Measurements from ENCODE around the gene CCL26.

DNA sequence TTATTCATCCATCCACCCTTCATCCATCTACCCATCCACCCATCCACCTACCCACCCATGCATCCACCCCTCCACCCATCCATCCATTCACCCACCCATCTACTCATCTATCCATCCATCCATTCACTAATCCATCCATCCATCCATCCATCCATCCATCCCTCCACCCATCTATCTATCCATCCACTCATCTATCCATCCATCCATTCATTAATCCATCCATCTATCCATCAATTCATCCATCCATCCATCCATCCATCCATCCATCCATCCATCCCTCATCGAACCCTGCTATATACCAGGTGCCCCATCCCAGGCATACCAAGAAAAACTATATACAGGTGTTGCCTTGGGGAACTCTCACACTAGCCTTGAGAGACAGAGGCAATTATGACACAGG, 48.7 kb upstream of the CCL26 start:
- TF ChIP-seq POLR2AphosphoS5 (IDR thresholded peaks at IDR 0.05; ENCODE audit: low read depth) (no peak), CREB1 (CRISPR knock-in tag; IDR thresholded peaks at IDR 0.05; ENCODE audit: low read depth) (no peak)
- TF ChIP-seq, protein P1, sequence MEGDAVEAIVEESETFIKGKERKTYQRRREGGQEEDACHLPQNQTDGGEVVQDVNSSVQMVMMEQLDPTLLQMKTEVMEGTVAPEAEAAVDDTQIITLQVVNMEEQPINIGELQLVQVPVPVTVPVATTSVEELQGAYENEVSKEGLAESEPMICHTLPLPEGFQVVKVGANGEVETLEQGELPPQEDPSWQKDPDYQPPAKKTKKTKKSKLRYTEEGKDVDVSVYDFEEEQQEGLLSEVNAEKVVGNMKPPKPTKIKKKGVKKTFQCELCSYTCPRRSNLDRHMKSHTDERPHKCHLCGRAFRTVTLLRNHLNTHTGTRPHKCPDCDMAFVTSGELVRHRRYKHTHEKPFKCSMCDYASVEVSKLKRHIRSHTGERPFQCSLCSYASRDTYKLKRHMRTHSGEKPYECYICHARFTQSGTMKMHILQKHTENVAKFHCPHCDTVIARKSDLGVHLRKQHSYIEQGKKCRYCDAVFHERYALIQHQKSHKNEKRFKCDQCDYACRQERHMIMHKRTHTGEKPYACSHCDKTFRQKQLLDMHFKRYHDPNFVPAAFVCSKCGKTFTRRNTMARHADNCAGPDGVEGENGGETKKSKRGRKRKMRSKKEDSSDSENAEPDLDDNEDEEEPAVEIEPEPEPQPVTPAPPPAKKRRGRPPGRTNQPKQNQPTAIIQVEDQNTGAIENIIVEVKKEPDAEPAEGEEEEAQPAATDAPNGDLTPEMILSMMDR (conservative IDR thresholded peaks at IDR 0.05; ENCODE audit: low read depth in 2 of 2), result no peak
- TF ChIP-seq, protein P2, sequence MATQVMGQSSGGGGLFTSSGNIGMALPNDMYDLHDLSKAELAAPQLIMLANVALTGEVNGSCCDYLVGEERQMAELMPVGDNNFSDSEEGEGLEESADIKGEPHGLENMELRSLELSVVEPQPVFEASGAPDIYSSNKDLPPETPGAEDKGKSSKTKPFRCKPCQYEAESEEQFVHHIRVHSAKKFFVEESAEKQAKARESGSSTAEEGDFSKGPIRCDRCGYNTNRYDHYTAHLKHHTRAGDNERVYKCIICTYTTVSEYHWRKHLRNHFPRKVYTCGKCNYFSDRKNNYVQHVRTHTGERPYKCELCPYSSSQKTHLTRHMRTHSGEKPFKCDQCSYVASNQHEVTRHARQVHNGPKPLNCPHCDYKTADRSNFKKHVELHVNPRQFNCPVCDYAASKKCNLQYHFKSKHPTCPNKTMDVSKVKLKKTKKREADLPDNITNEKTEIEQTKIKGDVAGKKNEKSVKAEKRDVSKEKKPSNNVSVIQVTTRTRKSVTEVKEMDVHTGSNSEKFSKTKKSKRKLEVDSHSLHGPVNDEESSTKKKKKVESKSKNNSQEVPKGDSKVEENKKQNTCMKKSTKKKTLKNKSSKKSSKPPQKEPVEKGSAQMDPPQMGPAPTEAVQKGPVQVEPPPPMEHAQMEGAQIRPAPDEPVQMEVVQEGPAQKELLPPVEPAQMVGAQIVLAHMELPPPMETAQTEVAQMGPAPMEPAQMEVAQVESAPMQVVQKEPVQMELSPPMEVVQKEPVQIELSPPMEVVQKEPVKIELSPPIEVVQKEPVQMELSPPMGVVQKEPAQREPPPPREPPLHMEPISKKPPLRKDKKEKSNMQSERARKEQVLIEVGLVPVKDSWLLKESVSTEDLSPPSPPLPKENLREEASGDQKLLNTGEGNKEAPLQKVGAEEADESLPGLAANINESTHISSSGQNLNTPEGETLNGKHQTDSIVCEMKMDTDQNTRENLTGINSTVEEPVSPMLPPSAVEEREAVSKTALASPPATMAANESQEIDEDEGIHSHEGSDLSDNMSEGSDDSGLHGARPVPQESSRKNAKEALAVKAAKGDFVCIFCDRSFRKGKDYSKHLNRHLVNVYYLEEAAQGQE (IDR thresholded peaks at IDR 0.05; ENCODE audit: unreplicated experiment), result no peak

Data from GM23338 (cell line).